ENCODE results near the gene P3H1. TPM values are rescaled to one million over a fixed set of nuclear protein-coding genes. Genes with fewer than 3 reads are reported as not detected.

P3H1 gene
- total RNA-seq, 1 donor from 2014 or later: 24.4 TPM

- Histone ChIP-seq H3K27ac (no peak overlapping the region), H3K4me3 (no peak overlapping the region), H3K27me3 (ENCODE audit: low read depth) (no peaks in the 10 kb centered on the region), H3K4me1 (no peaks in the 10 kb centered on the region), H3K36me3 (peaks cover 83% of the 10 kb centered on the region), H3K9me3 (no peaks in the 10 kb centered on the region)
- ATAC-seq (no peak), DNase-seq (no peak)
- intact Hi-C loops (cut with DNase I): no loop called here
- TF ChIP-seq, protein P1, sequence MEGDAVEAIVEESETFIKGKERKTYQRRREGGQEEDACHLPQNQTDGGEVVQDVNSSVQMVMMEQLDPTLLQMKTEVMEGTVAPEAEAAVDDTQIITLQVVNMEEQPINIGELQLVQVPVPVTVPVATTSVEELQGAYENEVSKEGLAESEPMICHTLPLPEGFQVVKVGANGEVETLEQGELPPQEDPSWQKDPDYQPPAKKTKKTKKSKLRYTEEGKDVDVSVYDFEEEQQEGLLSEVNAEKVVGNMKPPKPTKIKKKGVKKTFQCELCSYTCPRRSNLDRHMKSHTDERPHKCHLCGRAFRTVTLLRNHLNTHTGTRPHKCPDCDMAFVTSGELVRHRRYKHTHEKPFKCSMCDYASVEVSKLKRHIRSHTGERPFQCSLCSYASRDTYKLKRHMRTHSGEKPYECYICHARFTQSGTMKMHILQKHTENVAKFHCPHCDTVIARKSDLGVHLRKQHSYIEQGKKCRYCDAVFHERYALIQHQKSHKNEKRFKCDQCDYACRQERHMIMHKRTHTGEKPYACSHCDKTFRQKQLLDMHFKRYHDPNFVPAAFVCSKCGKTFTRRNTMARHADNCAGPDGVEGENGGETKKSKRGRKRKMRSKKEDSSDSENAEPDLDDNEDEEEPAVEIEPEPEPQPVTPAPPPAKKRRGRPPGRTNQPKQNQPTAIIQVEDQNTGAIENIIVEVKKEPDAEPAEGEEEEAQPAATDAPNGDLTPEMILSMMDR (IDR thresholded peaks at IDR 0.05): no peak
Measured at GRCh38 chr1:42703888-42704464, 62.9 kb downstream of the P3H1 start.

GRCh38 chr1:42700006-42700405 lies 66.8 kb downstream of the P3H1 start:
- DNase-seq: no peak
- no peak overlapping the region for H3K27ac ChIP-seq
- no peak overlapping the region for H3K4me3 ChIP-seq
- H3K36me3 ChIP-seq: peaks cover 99% of the 10 kb centered on the region
- TF ChIP-seq, protein P1 (IDR thresholded peaks at IDR 0.05): no peak
- no peaks in the 10 kb centered on the region for H3K4me1 ChIP-seq
- H3K27me3 ChIP-seq (ENCODE audit: low read depth): no peaks in the 10 kb centered on the region
- ATAC-seq: no peak
- intact Hi-C loops (cut with DNase I): no loop called here
- no peaks in the 10 kb centered on the region for H3K9me3 ChIP-seq

DNA sequence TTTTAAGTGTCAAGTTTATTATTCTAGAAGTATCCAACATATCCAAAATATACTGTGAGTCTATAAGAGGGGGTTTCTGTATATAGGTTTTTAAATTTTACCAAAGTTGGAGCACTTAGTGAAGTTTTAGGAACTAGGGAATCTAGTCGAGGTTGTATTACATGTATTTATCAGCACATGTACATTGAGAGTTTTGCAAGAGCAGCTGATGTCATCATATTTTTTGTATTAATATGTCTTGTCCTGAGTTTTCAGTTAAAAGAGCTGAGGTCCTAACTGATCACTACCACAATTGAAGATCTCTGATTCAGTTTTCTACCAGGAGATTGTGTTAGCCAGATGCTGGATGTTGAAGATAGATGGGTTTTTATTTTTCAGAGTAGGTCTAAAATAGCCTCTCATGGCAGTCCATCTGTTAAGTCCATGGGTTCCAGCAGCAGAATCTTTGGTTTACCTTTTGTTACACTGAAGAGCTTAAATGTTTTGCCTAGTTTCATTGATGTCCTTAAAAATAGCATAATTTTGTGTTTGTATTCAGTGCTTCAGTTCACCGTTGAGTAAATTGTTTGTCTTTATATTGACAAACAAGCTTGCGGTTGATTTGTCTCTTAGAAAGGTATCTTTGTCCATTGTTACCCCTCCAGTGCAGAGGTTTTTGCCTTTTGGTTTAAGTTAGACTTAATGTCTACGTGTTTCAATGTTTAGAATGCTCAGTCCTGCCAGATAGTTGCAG lies 68.6 kb downstream of the P3H1 start:
- Histone ChIP-seq H3K9me3 (no peaks in the 10 kb centered on the region), H3K27me3 (ENCODE audit: low read depth) (no peaks in the 10 kb centered on the region), H3K4me1 (peaks cover 13% of the 10 kb centered on the region), H3K27ac (no peak overlapping the region), H3K4me3 (no peak overlapping the region), H3K36me3 (peaks cover 90% of the 10 kb centered on the region)
- intact Hi-C loops (cut with DNase I): no loop called here
- ATAC-seq: no peak
- DNase-seq: no peak
- TF ChIP-seq, protein P1 (IDR thresholded peaks at IDR 0.05): no peak

Other genes with a start within 250 kb of the P3H1 start
- gene PPIH, start 108.6 kb downstream of the P3H1 start, total RNA-seq: 25.1 TPM
- gene YBX1, start 84.6 kb downstream of the P3H1 start, total RNA-seq: 552 TPM
- gene CLDN19, start 26.8 kb downstream of the P3H1 start, total RNA-seq: not detected
- 5.6 TPM for gene C1orf50, start 221 bp upstream of the P3H1 start, total RNA-seq
- gene TMEM269, start 18.0 kb upstream of the P3H1 start, total RNA-seq: not detected
- 15.2 TPM for gene ERMAP, start 50.1 kb upstream of the P3H1 start, total RNA-seq
- gene SVBP, start 50.4 kb upstream of the P3H1 start, total RNA-seq: 20.8 TPM
- 11.9 TPM for gene ZNF691, start 79.6 kb upstream of the P3H1 start, total RNA-seq
- 10.6 TPM for gene SLC2A1, start 191.8 kb upstream of the P3H1 start, total RNA-seq

Data from lower lobe of right lung (tissue), 2 donors.